ENCODE measurements around the gene NOC4L. TPM values are rescaled to one million over a fixed set of nuclear protein-coding genes. Genes with fewer than 3 reads are reported as not detected.

The NOC4L gene
- total RNA-seq, 1 experiment from 2014 or later, result 36.5 TPM

- Mint-ChIP-seq H3K27ac (peak overlapping the region in 1 of 3 experiments; percentile 13; a peak in 1 of 7 replicates), H3K27me3 (ENCODE audit: low read depth) (no peaks in the 10 kb centered on the region), H3K36me3 (ENCODE audit: insufficient read depth in 1 of 3, low read depth in 3 of 3) (peaks cover 17 to 48% (median 32%) of the 10 kb centered on the region in 3 experiments), H3K9me3 (peaks cover 10 to 13% of the 10 kb centered on the region in 2 experiments), H3K4me1 (peaks cover 11 to 15% of the 10 kb centered on the region in 2 experiments), H3K4me3 (no peak overlapping the region)
- Histone ChIP-seq H2BK5ac (ENCODE audit: insufficient read length, low read length) (no peak overlapping the region), H2BK12ac (ENCODE audit: insufficient read length, low read depth, low read length) (no peak overlapping the region), H3K18ac (ENCODE audit: insufficient read length, low read depth, low read length) (no peak overlapping the region), H2BK120ac (ENCODE audit: low read depth, low read length, poor library complexity, severe bottlenecking) (no peak overlapping the region), H2BK15ac (ENCODE audit: low read depth, low read length) (no peak overlapping the region), H4K8ac (replicated peaks; ENCODE audit: insufficient read length, low read depth, low read length) (no peak overlapping the region), H3T11ph (ENCODE audit: low read length) (no peak overlapping the region), H3K27me3 (ENCODE audit: insufficient read depth, low read length) (no peaks in the 10 kb centered on the region), H4K91ac (ENCODE audit: insufficient read length, low read depth, low read length) (no peak overlapping the region), H3K4ac (ENCODE audit: low read depth, low read length) (no peak overlapping the region), H3K27ac (ENCODE audit: insufficient read length, low read depth, low read length) (no peak overlapping the region), H3K23me2 (ENCODE audit: insufficient read length, low read depth, low read length, poor library complexity, severe bottlenecking) (no peaks in the 10 kb centered on the region), H4K20me1 (ENCODE audit: control insufficient read depth, insufficient read depth, insufficient read length) (no peaks in the 10 kb centered on the region), H2AK5ac (ENCODE audit: insufficient read length, low read length) (no peak overlapping the region), H3K79me1 (ENCODE audit: insufficient read depth, low read depth, low read length, poor library complexity, severe bottlenecking) (no peaks in the 10 kb centered on the region), H3K4me1 (ENCODE audit: insufficient read depth, low read length) (no peaks in the 10 kb centered on the region; the same call in 1 of the 2 replicates), H2BK20ac (ENCODE audit: low read depth, low read length, poor library complexity, severe bottlenecking) (no peak overlapping the region), H3K56ac (ENCODE audit: insufficient read length, low read depth, low read length) (no peak overlapping the region), H3K79me2 (ENCODE audit: insufficient read depth, low read length) (no peaks in the 10 kb centered on the region), H4K5ac (ENCODE audit: insufficient read length, low read depth, low read length) (no peak overlapping the region), H3K23ac (ENCODE audit: insufficient read length, low read depth, low read length) (no peak overlapping the region), H2AFZ (ENCODE audit: low read length) (no peak overlapping the region), H3K9ac (ENCODE audit: extremely low read depth, insufficient read length, low read length) (no peak overlapping the region), H3K9me3 (ENCODE audit: control insufficient read depth, low read depth, low read length) (no peaks in the 10 kb centered on the region), H3K14ac (ENCODE audit: insufficient read depth, low read length) (no peak overlapping the region), H3K4me2 (ENCODE audit: insufficient read depth, insufficient read length, low read length) (no peak overlapping the region)
- no CpG with 5 or more reads among the region's 12 CpGs for WGBS (ENCODE audit: extremely low coverage, insufficient read length, low lambda C conversion rate)
- TF ChIP-seq, protein P1, sequence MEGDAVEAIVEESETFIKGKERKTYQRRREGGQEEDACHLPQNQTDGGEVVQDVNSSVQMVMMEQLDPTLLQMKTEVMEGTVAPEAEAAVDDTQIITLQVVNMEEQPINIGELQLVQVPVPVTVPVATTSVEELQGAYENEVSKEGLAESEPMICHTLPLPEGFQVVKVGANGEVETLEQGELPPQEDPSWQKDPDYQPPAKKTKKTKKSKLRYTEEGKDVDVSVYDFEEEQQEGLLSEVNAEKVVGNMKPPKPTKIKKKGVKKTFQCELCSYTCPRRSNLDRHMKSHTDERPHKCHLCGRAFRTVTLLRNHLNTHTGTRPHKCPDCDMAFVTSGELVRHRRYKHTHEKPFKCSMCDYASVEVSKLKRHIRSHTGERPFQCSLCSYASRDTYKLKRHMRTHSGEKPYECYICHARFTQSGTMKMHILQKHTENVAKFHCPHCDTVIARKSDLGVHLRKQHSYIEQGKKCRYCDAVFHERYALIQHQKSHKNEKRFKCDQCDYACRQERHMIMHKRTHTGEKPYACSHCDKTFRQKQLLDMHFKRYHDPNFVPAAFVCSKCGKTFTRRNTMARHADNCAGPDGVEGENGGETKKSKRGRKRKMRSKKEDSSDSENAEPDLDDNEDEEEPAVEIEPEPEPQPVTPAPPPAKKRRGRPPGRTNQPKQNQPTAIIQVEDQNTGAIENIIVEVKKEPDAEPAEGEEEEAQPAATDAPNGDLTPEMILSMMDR (conservative IDR thresholded peaks at IDR 0.05), result no peak
- DNase-seq, result no peak
Measured at GRCh38 chr12:132099739-132100138, 44.5 kb upstream of the NOC4L start.
